HCT116 (cell line): ENCODE results near the gene LAMB4.

ENCODE experiments used
- CTCF ChIP-seq, 3 experiments: fragments of 200-600 bp in 1 of 3; sonication (generic) in 1 of 3; IDR thresholded peaks in 2 of 3; conservative IDR thresholded peaks in 1 of 3; 2 replicates each; pipeline ENCODE4 v1.5.1; 2012 to 2017; ENCODE audit warnings: low read depth in 2 of 3, low read length in 2 of 3, antibody characterized with exemption in 1 of 3, borderline replicate concordance in 1 of 3, control low read depth in 1 of 3, mild to moderate bottlenecking in 1 of 3, mixed read lengths in 1 of 3, mixed run types in 1 of 3, moderate library complexity in 1 of 3; ENCODE audit not compliant: insufficient read depth in 1 of 3
- EZH2phosphoT487 ChIP-seq: fragments of 200-600 bp; IDR thresholded peaks from 2 replicates; pipeline ENCODE4 v1.6.1; 2018; ENCODE audit warnings: antibody characterized with exemption, borderline replicate concordance
- POLR2A ChIP-seq: IDR thresholded peaks from 2 replicates; pipeline ENCODE4 v1.7.0; 2011; ENCODE audit warnings: borderline replicate concordance; ENCODE audit not compliant: insufficient read depth, insufficient read length; ENCODE audit errors: extremely low read depth

GRCh38 chr7:108072116-108072515, 58.0 kb downstream of the LAMB4 start:
- no peak for TF ChIP-seq POLR2A
- TF ChIP-seq CTCF (IDR thresholded peaks at IDR 0.05 in 2 of 3, conservative IDR thresholded peaks at IDR 0.05 in 1 of 3; ENCODE audit: borderline replicate concordance in 1 of 3, insufficient read depth in 1 of 3, low read depth in 2 of 3, low read length in 2 of 3) = no peak
- no peak for TF ChIP-seq EZH2phosphoT487
